Fibroblast of lung (primary cell): Measurements from ENCODE around the gene AGBL4.

Experiments
- CTCF ChIP-seq, 2 donors: IDR thresholded peaks in 1 of 2; conservative IDR thresholded peaks in 1 of 2; 1 replicate in 1 of 2; 2 replicates in 1 of 2; pipeline ENCODE4 v1.5.1; 2011 to 2012; ENCODE audit warnings: low read length in 2 of 2, control low read depth in 1 of 2, inconsistent platforms in 1 of 2, low read depth in 1 of 2, mild to moderate bottlenecking in 1 of 2
- EZH2 ChIP-seq: IDR thresholded peaks from 2 replicates; pipeline ENCODE4 v1.5.1; 2012; ENCODE audit warnings: low read length, control low read depth, mild to moderate bottlenecking; ENCODE audit errors: missing control alignments

- TF ChIP-seq CTCF (conservative IDR thresholded peaks at IDR 0.05 in 1 of 2, IDR thresholded peaks at IDR 0.05 in 1 of 2; ENCODE audit: low read depth in 1 of 2, low read length in 2 of 2) (no peak), EZH2 (no peak)
These were observed 393.6 kb downstream of the AGBL4 start for GRCh38 chr1:49630156-49630555.
